ENCODE data around the gene KIF9. TPM values are rescaled to one million over a fixed set of nuclear protein-coding genes. Genes with fewer than 3 reads are reported as not detected.

The KIF9 gene
- total RNA-seq, 4 donors from 2014 or later, result 5.4 to 7.3 (median 6.4) TPM

DNA sequence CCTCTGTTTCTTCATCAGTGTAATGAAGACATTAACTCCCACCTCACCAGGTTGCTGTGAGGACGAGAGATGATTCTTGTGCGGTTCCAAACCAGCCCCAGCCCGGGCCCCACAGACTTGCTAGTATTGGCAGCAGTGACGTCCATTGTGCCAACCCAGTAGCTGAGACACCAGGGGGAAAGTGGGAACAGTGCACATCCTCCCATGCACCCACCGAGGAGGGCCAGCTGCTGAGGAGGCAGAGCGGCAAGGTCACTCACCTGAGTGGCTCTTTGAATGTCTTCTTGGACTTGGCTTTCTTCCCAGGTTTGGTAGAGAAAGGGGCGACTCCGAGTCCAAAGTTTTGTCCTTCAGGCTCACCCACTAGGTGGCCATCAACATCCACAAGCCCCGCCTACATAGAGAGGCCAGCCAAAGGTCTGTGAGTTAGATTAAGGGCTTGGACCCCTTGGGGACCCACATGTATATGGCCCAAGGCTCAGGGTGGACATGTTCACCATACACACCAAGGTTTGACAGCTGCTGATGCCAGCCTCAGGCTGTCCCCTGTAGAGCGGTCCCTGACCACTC is 38.0 kb downstream of the KIF9 start:
- Histone ChIP-seq H3K9me3 (no peaks in the 10 kb centered on the region), H3K4me3 (no peak overlapping the region), H3K27ac (replicated peaks in 1 of 4) (no peak overlapping the region), H3K4me1 (no peaks in the 10 kb centered on the region), H3K36me3 (peaks cover 0 to 9% (median 0%) of the 10 kb centered on the region in 4 donors), H3K27me3 (no peaks in the 10 kb centered on the region)
- TF ChIP-seq EP300 (IDR thresholded peaks at IDR 0.05), result no peak
- TF ChIP-seq, protein P1, sequence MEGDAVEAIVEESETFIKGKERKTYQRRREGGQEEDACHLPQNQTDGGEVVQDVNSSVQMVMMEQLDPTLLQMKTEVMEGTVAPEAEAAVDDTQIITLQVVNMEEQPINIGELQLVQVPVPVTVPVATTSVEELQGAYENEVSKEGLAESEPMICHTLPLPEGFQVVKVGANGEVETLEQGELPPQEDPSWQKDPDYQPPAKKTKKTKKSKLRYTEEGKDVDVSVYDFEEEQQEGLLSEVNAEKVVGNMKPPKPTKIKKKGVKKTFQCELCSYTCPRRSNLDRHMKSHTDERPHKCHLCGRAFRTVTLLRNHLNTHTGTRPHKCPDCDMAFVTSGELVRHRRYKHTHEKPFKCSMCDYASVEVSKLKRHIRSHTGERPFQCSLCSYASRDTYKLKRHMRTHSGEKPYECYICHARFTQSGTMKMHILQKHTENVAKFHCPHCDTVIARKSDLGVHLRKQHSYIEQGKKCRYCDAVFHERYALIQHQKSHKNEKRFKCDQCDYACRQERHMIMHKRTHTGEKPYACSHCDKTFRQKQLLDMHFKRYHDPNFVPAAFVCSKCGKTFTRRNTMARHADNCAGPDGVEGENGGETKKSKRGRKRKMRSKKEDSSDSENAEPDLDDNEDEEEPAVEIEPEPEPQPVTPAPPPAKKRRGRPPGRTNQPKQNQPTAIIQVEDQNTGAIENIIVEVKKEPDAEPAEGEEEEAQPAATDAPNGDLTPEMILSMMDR (IDR thresholded peaks at IDR 0.05), result no peak
- no peak for TF ChIP-seq POLR2AphosphoS5 (IDR thresholded peaks at IDR 0.05)
- 92% methylated on average over 9 of the region's 10 CpGs for WGBS
- intact Hi-C loops (cut with DNase I), result no loop called here
- DNase-seq (ENCODE audit: extremely low spot score), result no peak

GRCh38 chr3:47243419-47244147 is 39.0 kb downstream of the KIF9 start:
- Histone ChIP-seq H3K9me3 (no peaks in the 10 kb centered on the region), H3K36me3 (peaks cover 0 to 9% (median 0%) of the 10 kb centered on the region in 4 donors), H3K27me3 (no peaks in the 10 kb centered on the region), H3K4me1 (no peaks in the 10 kb centered on the region), H3K4me3 (no peak overlapping the region), H3K27ac (replicated peaks in 1 of 4) (no peak overlapping the region)
- no peak for DNase-seq (ENCODE audit: extremely low spot score)
- TF ChIP-seq POLR2AphosphoS5 (IDR thresholded peaks at IDR 0.05), result no peak
- WGBS, result 87% methylated on average over 7 of the region's 9 CpGs
- intact Hi-C loops (cut with DNase I), result no loop called here

DNA sequence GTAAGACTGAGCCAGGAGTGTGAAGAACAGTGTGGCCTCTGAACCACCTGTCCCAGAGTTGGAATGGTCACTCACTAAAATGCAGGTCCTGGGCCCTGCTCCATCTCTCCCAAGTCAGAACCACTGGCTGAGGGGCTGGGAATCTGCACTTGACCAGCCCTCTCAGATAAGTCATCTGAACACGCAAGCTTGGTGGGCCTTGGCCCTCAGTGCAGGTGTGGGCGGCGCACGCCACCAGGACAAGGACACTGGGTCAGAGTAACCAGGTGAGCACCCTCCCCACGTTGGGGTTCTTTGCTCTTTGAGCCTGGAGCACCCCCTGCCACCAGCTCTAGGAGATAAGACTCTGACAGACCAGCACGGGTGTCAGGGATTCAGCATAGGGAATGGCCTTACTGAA is 42.7 kb downstream of the KIF9 start:
- no peaks in the 10 kb centered on the region for H3K27me3 ChIP-seq

GRCh38 chr3:47238017-47238416 is 44.6 kb downstream of the KIF9 start:
- Histone ChIP-seq H3K4me1 (no peaks in the 10 kb centered on the region), H3K27me3 (no peaks in the 10 kb centered on the region), H3K27ac (replicated peaks in 1 of 4) (no peak overlapping the region), H3K9me3 (no peaks in the 10 kb centered on the region), H3K36me3 (peaks cover 0 to 6% (median 0%) of the 10 kb centered on the region in 4 donors), H3K4me3 (no peak overlapping the region)
- intact Hi-C loops (cut with DNase I), result no loop called here
- 94% methylated on average over 3 of the region's 3 CpGs for WGBS
- TF ChIP-seq POLR2A (IDR thresholded peaks at IDR 0.05; ENCODE audit: low read depth) (no peak), POLR2AphosphoS5 (IDR thresholded peaks at IDR 0.05) (no peak), EP300 (IDR thresholded peaks at IDR 0.05) (no peak)
- TF ChIP-seq, protein P1 (IDR thresholded peaks at IDR 0.05), result no peak
- no peak for DNase-seq (ENCODE audit: extremely low spot score)

More for the DNA sequence above, 42.7 kb downstream of the KIF9 start:
- Histone ChIP-seq H3K9me3 (no peaks in the 10 kb centered on the region), H3K4me1 (no peaks in the 10 kb centered on the region), H3K4me3 (no peak overlapping the region), H3K36me3 (peaks cover 0 to 13% (median 0%) of the 10 kb centered on the region in 4 donors), H3K27ac (replicated peaks in 1 of 4) (no peak overlapping the region)
- intact Hi-C loops (cut with DNase I), result no loop called here
- no peak for TF ChIP-seq EP300 (IDR thresholded peaks at IDR 0.05)
- no peak for TF ChIP-seq POLR2AphosphoS5 (IDR thresholded peaks at IDR 0.05)
- TF ChIP-seq, protein P1 (IDR thresholded peaks at IDR 0.05), result no peak
- TF ChIP-seq POLR2A (IDR thresholded peaks at IDR 0.05; ENCODE audit: low read depth), result no peak
- DNase-seq (ENCODE audit: extremely low spot score), result no peak
- WGBS, result no CpG with 5 or more reads among the region's 6 CpGs

DNA sequence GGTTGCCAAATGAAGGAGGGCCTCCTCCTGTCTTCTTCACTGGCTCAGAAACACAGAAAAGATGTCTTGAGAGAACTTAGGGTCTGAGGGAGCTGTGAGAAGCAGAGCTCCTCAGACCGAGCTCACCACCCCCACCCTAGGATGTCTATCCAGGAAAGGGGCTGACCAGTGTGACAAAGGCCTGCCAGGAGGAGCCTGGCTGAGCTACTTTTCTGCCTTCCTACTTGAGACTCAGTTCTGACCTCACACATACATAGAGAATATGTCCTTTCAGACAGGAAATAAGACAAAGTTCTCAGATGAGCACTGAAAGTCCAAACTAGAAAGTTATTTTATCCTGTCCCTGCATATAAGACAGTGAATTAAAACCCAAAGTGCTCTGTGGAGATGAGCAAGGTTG is 54.5 kb downstream of the KIF9 start:
- Histone ChIP-seq H3K4me1 (no peaks in the 10 kb centered on the region), H3K27ac (replicated peaks in 1 of 4) (no peak overlapping the region), H3K9me3 (no peaks in the 10 kb centered on the region), H3K4me3 (no peak overlapping the region), H3K27me3 (no peaks in the 10 kb centered on the region), H3K36me3 (no peaks in the 10 kb centered on the region)
- DNase-seq (ENCODE audit: extremely low spot score), result no peak
- intact Hi-C loops (cut with DNase I), result no loop called here
- TF ChIP-seq EP300 (IDR thresholded peaks at IDR 0.05), result no peak
- WGBS, result 50% methylated on average over 1 of the region's 1 CpG
